ENCODE data around the gene NOB1. TPM values are rescaled to one million over a fixed set of nuclear protein-coding genes. Genes with fewer than 3 reads are reported as not detected.
"Not testable (repeated sequence)": the region's sequence is repeated elsewhere in the genome, so short reads cannot be mapped to it uniquely, and the experiment has no call there.

NOB1 gene
- total RNA-seq, 2 experiments from 2014 or later = 92.4 to 95.2 TPM

DNA sequence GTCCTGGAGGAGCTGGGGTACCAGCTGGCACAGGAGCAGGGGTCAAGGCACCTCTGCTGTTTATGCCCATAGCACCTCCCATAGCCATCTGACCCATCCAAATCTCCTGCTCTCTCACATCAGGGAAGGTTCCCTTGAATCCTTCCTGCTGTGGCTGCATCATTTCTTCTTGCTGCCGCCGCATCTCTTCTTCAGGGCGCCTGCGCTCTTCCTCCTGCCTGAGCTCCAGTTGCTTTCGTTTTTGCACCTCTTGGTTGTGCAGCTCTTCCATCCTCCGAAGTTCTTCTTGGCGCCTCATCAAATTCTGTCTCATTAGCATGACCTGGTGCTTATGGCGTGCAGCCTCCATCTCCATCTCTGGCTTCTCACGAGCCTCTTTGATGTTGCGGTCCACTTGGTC is 2.0 kb upstream of the NOB1 start:
- Mint-ChIP-seq H3K36me3 (peaks cover 19% of the 10 kb centered on the region), H3K27me3 (no peaks in the 10 kb centered on the region), H3K4me3 (peak overlapping the region; percentile 6), H3K27ac (no peak overlapping the region), H3K9me3 (no peaks in the 10 kb centered on the region), H3K4me1 (ENCODE audit: low read depth) (peaks cover 26% of the 10 kb centered on the region)
- POLR2A ChIA-PET = interaction anchor here (0.6 kb wide), 1 partner anchor 355 kb away, joined by 4 read pairs; no protein-coding TSS in a partner anchor
- DNase-seq = no peak
- intact Hi-C loops (cut with micrococcal nuclease) = no loop called here
- CTCF ChIA-PET = interaction anchor here (0.9 to 4.3 kb wide), 3 partner anchors 41 to 361 kb away, joined by 3 to 64 read pairs (median 6); no protein-coding TSS in a partner anchor

DNA sequence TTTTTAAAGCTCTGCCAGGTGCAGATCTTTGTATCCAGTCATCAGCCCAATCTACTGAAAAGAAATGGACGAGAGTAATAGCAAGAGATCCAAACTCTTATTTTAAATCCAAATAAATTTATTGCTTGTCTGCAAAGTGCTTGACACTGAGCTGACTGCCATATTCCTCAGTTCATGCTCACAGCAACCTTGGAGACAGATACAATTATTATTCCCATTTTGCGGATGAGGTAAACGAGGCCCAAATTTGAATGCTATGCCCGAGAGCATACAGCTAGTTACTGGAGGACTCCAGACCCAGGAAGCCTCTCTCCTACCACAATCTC is 620 bp downstream of the NOB1 start:
- CTCF ChIA-PET = interaction anchor here (0.7 to 4.3 kb wide), 31 partner anchors 8 to 424 kb away, joined by 3 to 64 read pairs (median 5); partner anchors contain the start of genes NIP7, NQO1 and PDF
- POLR2A ChIA-PET = interaction anchor here (1.0 to 3.7 kb wide), 8 partner anchors 8 to 593 kb away, joined by 3 to 24 read pairs (median 6); partner anchors contain the start of genes DDX19A, NQO1 and WWP2
- no peaks in the 10 kb centered on the region for H3K27me3 Mint-ChIP-seq
- H3K36me3 Mint-ChIP-seq = peaks cover 32% of the 10 kb centered on the region
- H3K27ac Mint-ChIP-seq = peak overlapping the region; percentile 98
- no peak for DNase-seq
- intact Hi-C loops (cut with micrococcal nuclease) = loop anchor here (1.0 to 2.0 kb wide), 4 partner anchors 8 to 189 kb away; partner anchors contain the start of genes NFAT5, NQO1 and WWP2
- H3K9me3 Mint-ChIP-seq = no peaks in the 10 kb centered on the region
- H3K4me1 Mint-ChIP-seq (ENCODE audit: low read depth) = peaks cover 23% of the 10 kb centered on the region
- peak overlapping the region; percentile 100 for H3K4me3 Mint-ChIP-seq

DNA sequence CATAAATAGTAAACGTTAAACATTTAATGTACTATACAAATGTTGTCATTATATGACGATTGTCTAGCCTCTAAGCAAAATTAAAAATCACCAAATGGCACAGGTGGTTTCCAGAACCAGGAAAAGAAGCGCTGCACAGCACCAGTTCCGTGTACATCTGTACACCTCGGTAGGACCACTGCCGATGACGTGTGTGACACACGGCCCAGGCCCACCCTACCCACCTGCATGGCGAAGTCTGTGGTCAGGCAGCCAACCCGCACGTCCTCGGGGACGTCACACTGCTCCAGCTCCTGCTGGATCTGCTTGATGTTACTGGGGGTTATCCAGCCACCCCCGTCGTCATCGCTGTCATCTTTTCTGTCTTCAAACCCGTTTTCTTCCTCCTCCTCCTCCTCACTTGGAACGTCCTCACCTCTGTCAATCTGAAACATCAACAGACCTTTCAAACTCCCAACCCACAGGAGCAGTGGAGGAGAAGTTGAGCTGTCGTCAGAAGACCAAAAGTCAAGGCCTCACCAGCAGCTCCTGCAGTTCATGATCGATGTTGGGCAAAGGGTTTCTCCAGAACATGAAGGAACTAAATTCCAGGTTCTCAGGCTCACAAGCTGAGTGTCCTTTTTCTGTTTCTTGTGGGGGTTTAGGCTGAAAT is 5.9 kb downstream of the NOB1 start:
- CTCF ChIA-PET = interaction anchor here (0.6 to 1.0 kb wide), 2 partner anchors 181 to 752 kb away, joined by 3 to 5 read pairs; no protein-coding TSS in a partner anchor
- Mint-ChIP-seq H3K4me3 (no peak overlapping the region), H3K27ac (no peak overlapping the region), H3K36me3 (peaks cover 64% of the 10 kb centered on the region), H3K9me3 (no peaks in the 10 kb centered on the region), H3K27me3 (no peaks in the 10 kb centered on the region), H3K4me1 (ENCODE audit: low read depth) (peaks cover 17% of the 10 kb centered on the region)
- intact Hi-C loops (cut with micrococcal nuclease) = no loop called here
- POLR2A ChIA-PET = no interaction called here
- no peak for DNase-seq

DNA sequence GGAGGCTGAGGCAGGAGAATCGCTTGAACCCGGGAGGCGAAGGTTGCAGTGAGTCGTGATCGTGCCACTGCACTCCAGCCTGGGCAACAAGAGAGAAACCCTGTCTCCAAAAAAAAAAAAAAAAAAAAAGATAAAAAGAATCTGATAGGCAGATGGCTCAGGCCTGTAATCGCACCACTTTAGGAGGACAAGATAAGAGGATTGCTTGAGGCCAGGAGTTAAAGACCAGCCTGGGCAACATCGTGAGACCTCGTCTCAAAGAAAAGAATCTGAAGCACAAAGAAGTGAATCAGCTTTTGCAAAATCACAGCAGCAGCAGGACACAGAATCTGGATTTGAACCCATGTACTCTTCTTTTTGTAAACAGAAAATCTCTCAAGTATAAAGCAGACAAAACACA is 7.6 kb downstream of the NOB1 start:
- H3K4me3 Mint-ChIP-seq = no peak overlapping the region
- no peaks in the 10 kb centered on the region for H3K27me3 Mint-ChIP-seq
- H3K4me1 Mint-ChIP-seq (ENCODE audit: low read depth) = peaks cover 2% of the 10 kb centered on the region
- no peak for DNase-seq
- POLR2A ChIA-PET = interaction anchor here (0.6 kb wide), 1 partner anchor 12 kb away, joined by 3 read pairs; no protein-coding TSS in a partner anchor
- CTCF ChIA-PET = interaction anchor here (0.6 kb wide), 1 partner anchor 48 kb away, joined by 3 read pairs; no protein-coding TSS in a partner anchor
- no peaks in the 10 kb centered on the region for H3K9me3 Mint-ChIP-seq
- H3K27ac Mint-ChIP-seq = no peak overlapping the region
- intact Hi-C loops (cut with micrococcal nuclease) = no loop called here
- peaks cover 72% of the 10 kb centered on the region for H3K36me3 Mint-ChIP-seq

DNA sequence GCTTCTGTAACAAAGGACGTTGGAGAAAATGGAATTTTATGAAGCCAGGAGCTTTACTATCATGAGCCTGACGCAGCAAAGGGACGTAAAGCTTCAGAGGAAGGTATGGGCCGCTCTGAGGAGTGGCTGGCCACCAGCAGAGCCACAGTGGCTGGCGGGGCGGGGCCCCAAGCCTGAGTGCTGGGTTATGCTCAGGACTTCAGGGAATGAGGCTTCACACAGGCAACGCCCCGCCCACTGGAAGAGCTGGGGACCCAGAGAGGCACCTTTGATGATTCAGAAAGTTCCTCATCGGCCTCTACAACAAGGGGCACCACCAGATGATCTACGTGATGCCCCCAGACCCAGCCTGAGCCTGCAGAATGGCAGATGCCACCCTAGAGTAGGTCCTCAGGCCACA is 8.8 kb downstream of the NOB1 start:
- ChIA-PET CTCF (interaction anchor here (1.2 to 1.9 kb wide), 2 partner anchors 9 to 12 kb away, joined by 4 to 10 read pairs; partner anchors contain the start of gene NOB1), POLR2A (interaction anchor here (0.6 to 1.4 kb wide), 2 partner anchors 8 to 93 kb away, joined by 3 to 6 read pairs; partner anchors contain the start of gene NOB1)
- Mint-ChIP-seq H3K4me3 (no peak overlapping the region), H3K4me1 (ENCODE audit: low read depth) (no peaks in the 10 kb centered on the region), H3K27ac (no peak overlapping the region), H3K27me3 (no peaks in the 10 kb centered on the region), H3K9me3 (no peaks in the 10 kb centered on the region), H3K36me3 (peaks cover 76% of the 10 kb centered on the region)
- no peak for DNase-seq
- intact Hi-C loops (cut with micrococcal nuclease) = no loop called here

DNA sequence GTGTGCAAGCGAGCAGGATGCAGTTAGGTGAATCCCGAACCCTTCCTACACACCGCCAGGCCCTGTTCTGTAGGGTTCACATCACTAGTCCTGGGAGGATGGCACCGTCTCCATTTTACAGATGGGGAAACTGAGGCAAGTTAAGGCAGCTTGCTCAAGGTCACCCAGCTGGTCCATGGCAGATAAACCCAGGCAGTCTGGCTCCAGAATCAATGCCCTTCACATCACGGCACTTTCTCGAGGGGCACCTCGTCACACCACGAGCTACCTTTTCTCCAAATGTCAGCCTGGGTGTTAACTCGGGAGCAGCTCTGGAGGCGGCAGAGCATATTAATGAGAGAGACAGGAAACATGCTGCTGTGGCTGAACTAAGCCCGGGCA is 9.5 kb downstream of the NOB1 start:
- ChIA-PET CTCF (interaction anchor here (1.2 to 1.9 kb wide), 2 partner anchors 9 to 11 kb away, joined by 4 to 10 read pairs; partner anchors contain the start of gene NOB1), POLR2A (interaction anchor here (1.4 kb wide), 1 partner anchor 9 kb away, joined by 6 read pairs; the partner anchor contains the start of gene NOB1)
- DNase-seq = no peak
- Mint-ChIP-seq H3K4me1 (ENCODE audit: low read depth) (no peaks in the 10 kb centered on the region), H3K4me3 (no peak overlapping the region), H3K27me3 (no peaks in the 10 kb centered on the region), H3K27ac (no peak overlapping the region), H3K9me3 (no peaks in the 10 kb centered on the region), H3K36me3 (peaks cover 73% of the 10 kb centered on the region)
- intact Hi-C loops (cut with micrococcal nuclease) = no loop called here

DNA sequence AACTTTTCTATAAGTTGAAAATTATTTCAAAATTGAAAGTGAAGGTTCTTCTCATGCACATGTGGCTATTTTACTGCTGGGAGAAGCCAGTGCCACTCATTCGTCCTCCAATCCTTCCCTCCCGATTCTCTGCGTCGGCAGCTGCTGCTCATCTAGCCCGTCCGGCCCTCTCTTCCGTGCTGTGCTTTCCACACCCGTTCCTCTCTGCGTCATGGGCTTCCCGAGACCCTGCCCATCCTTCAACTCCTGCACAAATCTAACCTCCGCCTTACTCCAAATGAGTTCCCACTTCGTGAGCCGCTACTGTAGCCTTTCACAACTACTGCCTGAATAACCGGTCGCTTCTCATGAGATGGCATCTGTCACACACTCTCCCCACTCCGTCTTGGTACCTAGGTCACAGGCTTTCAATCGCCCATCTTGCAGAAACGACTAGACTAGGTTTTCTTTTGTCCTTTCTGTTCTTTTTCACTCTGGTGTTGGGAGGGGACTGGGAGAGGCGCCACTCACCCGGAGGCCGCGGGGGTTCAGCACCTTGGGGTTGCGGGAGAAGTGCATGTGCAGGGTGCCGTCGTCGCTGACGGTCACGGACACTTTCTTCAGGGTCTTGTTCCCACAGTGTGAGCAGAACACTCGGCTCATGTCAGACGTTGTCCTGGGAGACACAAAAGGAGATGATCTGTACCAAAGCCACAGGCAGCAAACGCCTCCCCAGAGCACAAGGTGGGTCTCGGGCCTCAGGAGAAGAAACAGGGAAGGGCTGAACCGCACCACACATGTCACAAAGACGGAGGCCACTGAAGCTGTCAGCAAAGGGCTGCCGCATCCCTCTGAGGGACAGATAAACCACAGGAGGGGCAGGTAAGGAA is 10.1 kb downstream of the NOB1 start:
- POLR2A ChIA-PET = no interaction called here

DNA sequence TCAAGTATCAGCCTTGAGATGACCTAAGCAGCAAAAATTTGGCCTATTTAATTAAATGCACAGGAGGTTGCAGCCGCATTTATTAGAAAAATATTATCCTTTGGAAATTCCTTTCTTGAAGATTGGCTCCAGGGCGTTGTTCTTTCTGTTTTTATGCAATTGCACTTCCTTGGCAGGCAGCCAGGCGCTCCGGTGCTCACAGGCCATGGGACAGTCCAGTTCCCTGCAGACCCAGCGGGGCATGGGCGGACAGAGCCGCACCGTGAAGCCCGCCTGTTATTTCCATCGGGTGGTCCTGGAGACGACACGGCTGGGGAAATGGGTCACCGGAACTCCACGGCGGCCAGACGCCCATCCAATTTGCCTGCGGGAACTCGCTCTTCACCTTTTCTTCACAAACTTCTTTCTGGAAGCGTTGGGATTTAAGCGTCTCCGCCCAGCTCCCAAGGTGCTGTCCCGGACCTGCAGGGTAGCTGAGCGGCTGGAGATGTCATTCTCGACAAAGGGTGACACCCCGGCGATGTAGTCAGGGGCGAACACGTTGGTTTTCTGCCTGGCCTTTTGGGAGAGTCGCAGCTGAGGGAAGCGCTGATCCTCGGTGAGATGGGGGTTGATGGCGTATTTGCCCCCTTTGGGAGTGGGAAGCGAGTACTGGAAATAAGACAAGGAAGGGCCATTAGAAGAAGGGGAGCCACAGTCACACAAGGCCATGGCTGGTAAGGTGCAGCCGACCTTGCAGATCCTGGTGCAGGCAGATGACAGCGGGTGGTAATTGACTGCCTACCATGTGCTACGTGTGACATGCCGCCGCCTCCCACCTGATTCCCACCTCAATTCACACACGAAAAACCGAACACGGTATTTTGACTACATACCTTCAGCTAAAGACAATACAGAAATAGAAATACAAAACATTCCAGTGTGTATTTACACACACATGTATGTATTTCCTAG is 12.5 kb downstream of the NOB1 start:
- DNase-seq = no peak
- POLR2A ChIA-PET = interaction anchor here (0.6 to 1.1 kb wide), 2 partner anchors 8 to 174 kb away, joined by 3 read pairs; no protein-coding TSS in a partner anchor

More for the DNA sequence above, 10.1 kb downstream of the NOB1 start:
- Mint-ChIP-seq H3K36me3 (peaks cover 73% of the 10 kb centered on the region), H3K27ac (no peak overlapping the region), H3K9me3 (no peaks in the 10 kb centered on the region), H3K4me3 (no peak overlapping the region), H3K4me1 (ENCODE audit: low read depth) (no peaks in the 10 kb centered on the region), H3K27me3 (no peaks in the 10 kb centered on the region)
- no peak for DNase-seq
- intact Hi-C loops (cut with micrococcal nuclease) = no loop called here
- CTCF ChIA-PET = interaction anchor here (1.9 kb wide), 1 partner anchor 10 kb away, joined by 10 read pairs; the partner anchor contains the start of gene NOB1

DNA sequence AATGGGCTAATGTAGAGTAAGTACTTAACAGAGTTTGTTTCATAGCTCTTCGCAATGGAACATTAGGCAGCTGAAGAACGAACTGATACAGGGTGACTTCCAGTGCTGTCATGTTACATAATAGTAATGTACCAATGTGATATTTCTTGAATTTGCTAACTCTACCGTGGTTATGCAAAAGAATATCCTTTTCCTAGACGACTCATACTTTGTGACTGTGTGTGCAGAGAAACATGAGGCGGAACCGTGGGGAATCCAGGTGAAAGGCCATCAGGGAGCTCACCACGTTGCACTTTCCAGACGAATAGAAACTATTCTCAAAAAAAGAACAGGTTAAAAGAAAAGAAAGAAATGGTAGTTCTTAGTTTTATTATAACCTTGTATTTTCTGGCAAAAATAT is 13.2 kb downstream of the NOB1 start:
- CTCF ChIA-PET = interaction anchor here (0.6 kb wide), 1 partner anchor 32 kb away, joined by 3 read pairs; no protein-coding TSS in a partner anchor

More for the DNA sequence above, 12.5 kb downstream of the NOB1 start:
- Mint-ChIP-seq H3K4me3 (no peak overlapping the region), H3K9me3 (no peaks in the 10 kb centered on the region), H3K4me1 (ENCODE audit: low read depth) (no peaks in the 10 kb centered on the region), H3K27ac (no peak overlapping the region), H3K27me3 (no peaks in the 10 kb centered on the region), H3K36me3 (peaks cover 54% of the 10 kb centered on the region)
- intact Hi-C loops (cut with micrococcal nuclease) = no loop called here
- CTCF ChIA-PET = interaction anchor here (0.6 to 1.1 kb wide), 3 partner anchors 8 to 73 kb away, joined by 3 to 5 read pairs (median 4); partner anchors contain the start of gene NOB1

DNA sequence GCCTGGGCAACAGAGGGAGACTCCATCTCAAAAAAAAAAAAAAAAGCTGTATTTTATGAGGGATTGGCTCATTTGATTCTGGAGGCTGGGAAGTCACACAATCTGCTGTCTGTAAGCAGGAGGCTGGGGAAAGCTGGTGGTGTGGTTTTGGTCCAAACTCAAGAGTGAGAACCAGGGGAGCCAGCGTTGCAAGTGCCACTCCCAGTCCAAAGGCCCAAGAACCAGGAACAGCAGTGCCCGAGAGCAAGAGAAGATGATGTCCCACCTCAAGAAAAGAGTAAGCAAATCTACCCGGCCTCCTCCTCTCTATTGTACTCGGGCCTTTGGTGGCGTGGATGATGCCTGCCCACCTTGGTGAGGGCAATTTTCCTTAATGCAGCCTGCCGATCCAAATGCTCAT is 22.6 kb downstream of the NOB1 start:
- Mint-ChIP-seq H3K27ac (no peak overlapping the region), H3K4me3 (no peak overlapping the region), H3K4me1 (ENCODE audit: low read depth) (peaks cover 2% of the 10 kb centered on the region), H3K27me3 (no peaks in the 10 kb centered on the region), H3K9me3 (no peaks in the 10 kb centered on the region), H3K36me3 (no peaks in the 10 kb centered on the region)
- intact Hi-C loops (cut with micrococcal nuclease) = no loop called here
- ChIA-PET POLR2A (no interaction called here), CTCF (interaction anchor here (0.7 to 1.1 kb wide), 2 partner anchors 22 kb away, joined by 4 read pairs; partner anchors contain the start of gene NOB1)
- DNase-seq = no peak

More for the DNA sequence above, 13.2 kb downstream of the NOB1 start:
- H3K4me3 Mint-ChIP-seq = no peak overlapping the region
- no peaks in the 10 kb centered on the region for H3K4me1 Mint-ChIP-seq (ENCODE audit: low read depth)
- intact Hi-C loops (cut with micrococcal nuclease) = no loop called here
- H3K9me3 Mint-ChIP-seq = no peaks in the 10 kb centered on the region
- no peak overlapping the region for H3K27ac Mint-ChIP-seq
- peaks cover 50% of the 10 kb centered on the region for H3K36me3 Mint-ChIP-seq
- DNase-seq = no peak
- POLR2A ChIA-PET = interaction anchor here (0.6 to 1.1 kb wide), 2 partner anchors 9 to 175 kb away, joined by 3 read pairs; no protein-coding TSS in a partner anchor
- no peaks in the 10 kb centered on the region for H3K27me3 Mint-ChIP-seq

DNA sequence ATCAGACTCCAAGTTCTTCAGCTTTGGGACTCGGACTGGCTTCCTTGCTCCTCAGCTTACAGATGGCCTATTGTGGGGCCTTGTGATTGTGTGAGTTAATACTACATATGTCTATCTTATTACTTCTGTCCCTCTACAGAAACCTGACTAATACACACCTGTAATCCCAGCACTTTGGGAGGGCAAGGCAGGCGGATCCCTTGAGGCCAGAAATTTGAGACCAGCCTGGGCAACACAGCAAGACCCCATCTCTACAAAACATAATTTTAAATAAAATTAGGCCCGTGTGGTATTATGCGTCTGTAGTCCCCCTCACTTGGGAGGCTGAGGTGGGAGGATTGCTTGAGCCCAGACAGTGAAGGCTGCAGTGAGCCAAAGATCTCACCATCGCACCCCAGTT is 23.4 kb downstream of the NOB1 start:
- H3K9me3 Mint-ChIP-seq; H3K4me3 Mint-ChIP-seq; DNase-seq; H3K27ac Mint-ChIP-seq; intact Hi-C loops (cut with micrococcal nuclease); H3K36me3 Mint-ChIP-seq; H3K27me3 Mint-ChIP-seq; POLR2A ChIA-PET: not testable (repeated sequence)
- CTCF ChIA-PET = interaction anchor here (0.7 kb wide), 1 partner anchor 23 kb away, joined by 4 read pairs; the partner anchor contains the start of gene NOB1
- H3K4me1 Mint-ChIP-seq (ENCODE audit: low read depth) = peaks cover 10% of the 10 kb centered on the region

Measured in activated CD4-positive, alpha-beta memory T cell treated with anti-CD3 and anti-CD28 coated beads for 36 hours (primary cell).